Measurements from ENCODE around the gene FATE1. TPM values are rescaled to one million over a fixed set of nuclear protein-coding genes. Genes with fewer than 3 reads are reported as not detected.

Gene FATE1
- total RNA-seq, 4 donors from 2014 or later: not detected

GRCh38 chrX:151734446-151734845 lies 18.6 kb downstream of the FATE1 start, which contains the start of gene CNGA2:
Gene CNGA2, plus strand, starts transcription at chrX:151734746. Its CDS starts 3,738 bp downstream, at chrX:151738484.
- TF ChIP-seq CTCF (IDR thresholded peaks at IDR 0.05; ENCODE audit: low read depth): no peak

DNA sequence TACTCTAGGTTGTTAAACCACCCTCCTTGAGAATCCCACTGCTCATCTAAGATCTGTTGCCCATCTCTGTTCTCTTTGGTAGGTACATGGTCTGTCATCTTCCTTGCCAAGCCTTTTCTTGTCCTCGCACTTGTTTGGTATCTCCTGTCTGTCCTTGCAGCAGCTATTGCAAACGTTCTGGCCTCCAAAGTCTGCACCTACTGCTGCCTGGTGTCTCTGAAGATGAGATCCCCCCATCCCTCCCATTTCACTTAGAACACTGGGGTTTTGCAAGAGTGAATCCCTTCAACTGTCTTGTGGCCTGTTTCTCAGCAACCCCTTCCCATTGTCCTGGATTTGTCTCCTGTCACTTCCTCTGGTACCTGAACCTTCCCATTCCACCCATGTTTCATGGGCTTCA lies 19.4 kb downstream of the FATE1 start:
- TF ChIP-seq CTCF (IDR thresholded peaks at IDR 0.05; ENCODE audit: low read depth): no peak

- TF ChIP-seq CTCF (IDR thresholded peaks at IDR 0.05; ENCODE audit: low read depth): no peak
Observed at GRCh38 chrX:151736685-151737084, 20.9 kb downstream of the FATE1 start.

GRCh38 chrX:151737494-151737893 lies 21.7 kb downstream of the FATE1 start:
- TF ChIP-seq CTCF (IDR thresholded peaks at IDR 0.05; ENCODE audit: low read depth): no peak

DNA sequence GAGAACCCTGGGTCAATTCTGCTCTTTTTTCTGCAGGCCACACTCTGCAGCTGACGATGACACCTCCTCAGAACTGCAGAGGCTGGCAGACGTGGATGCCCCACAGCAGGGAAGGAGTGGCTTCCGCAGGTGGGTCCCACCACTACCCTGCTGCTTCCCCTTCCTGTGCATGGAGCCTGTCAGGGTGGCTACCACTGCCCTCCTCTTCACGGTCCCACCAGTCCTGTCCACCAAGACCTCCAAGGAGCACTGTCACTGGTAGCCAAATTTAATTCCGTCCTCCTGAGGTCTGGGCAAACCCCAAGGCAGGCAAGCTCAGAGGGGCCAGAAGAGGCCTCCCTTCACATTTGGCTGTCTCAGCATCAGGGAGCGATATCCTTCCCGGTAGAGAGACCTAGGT lies 22.9 kb downstream of the FATE1 start:
- TF ChIP-seq CTCF (IDR thresholded peaks at IDR 0.05; ENCODE audit: low read depth): no peak

DNA sequence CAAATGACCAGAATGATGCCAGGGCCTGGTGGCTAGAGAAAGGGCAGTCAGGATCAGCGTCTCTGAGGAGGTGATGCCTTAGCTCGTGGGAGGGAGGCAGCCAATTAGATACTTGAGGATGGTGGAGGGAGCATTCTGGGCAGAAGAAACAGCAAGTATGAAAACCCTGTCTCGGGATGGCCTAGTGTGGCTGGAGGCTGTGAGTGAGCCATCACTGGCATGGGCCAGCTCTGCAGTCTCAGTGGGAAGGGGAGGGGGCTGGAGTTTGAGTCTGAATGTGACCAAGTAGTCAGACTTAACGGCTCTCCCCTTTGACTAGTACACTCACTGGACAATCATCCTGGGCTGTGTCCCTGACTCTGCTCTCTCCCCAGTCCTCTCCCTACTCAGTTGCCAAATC lies 25.8 kb downstream of the FATE1 start:
- no peak for TF ChIP-seq CTCF (IDR thresholded peaks at IDR 0.05; ENCODE audit: low read depth)

DNA sequence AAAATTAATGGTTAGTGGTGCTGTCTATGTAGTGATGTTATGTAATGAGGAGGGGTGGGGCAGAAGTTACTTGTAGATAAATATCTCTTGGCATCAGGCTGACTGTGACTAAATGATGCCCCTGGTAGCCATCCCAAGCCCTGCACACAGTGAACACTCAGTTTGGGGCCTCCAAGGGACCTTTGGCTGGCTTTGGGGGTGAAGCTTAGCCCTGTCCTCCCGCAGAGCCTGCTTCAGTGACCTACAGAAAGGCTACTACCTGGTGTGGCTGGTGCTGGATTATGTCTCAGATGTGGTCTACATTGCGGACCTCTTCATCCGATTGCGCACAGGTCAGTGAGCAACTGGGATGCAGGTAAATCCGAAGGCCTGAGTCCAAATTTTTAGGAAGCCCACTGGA lies 26.5 kb downstream of the FATE1 start:
- no peak for TF ChIP-seq CTCF (IDR thresholded peaks at IDR 0.05; ENCODE audit: low read depth)

All from subcutaneous adipose tissue (tissue), 4 donors.